Keratinocyte (primary cell): ENCODE data around the gene SEC61B.

Source experiments
- CTCF ChIP-seq, 3 experiments: IDR thresholded peaks in 1 of 3; conservative IDR thresholded peaks in 1 of 3; optimal IDR thresholded peaks in 1 of 3; 2 replicates in 2 of 3; 3 replicates in 1 of 3; pipeline versions ENCODE3 to v1.5.1; 2011; ENCODE audit warnings: low read length in 3 of 3, mild to moderate bottlenecking in 3 of 3, moderate library complexity in 2 of 3, control low read depth in 1 of 3, inconsistent platforms in 1 of 3; ENCODE audit not compliant: insufficient read depth in 2 of 3; ENCODE audit errors: extremely low read depth in 1 of 3
- EZH2 ChIP-seq: IDR thresholded peaks from one replicate; pipeline ENCODE4 v1.6.1; 2012; ENCODE audit warnings: inconsistent platforms, mild to moderate bottlenecking, low read length, moderate library complexity

GRCh38 chr9:99261923-99262322, 39.8 kb downstream of the SEC61B start:
- no peak for TF ChIP-seq CTCF (optimal IDR thresholded peaks at IDR 0.05 in 1 of 3, IDR thresholded peaks at IDR 0.05 in 1 of 3, conservative IDR thresholded peaks at IDR 0.05 in 1 of 3; ENCODE audit: extremely low read depth in 1 of 3, insufficient read depth in 2 of 3, low read length in 3 of 3)
- no peak for TF ChIP-seq EZH2
